Hematopoietic multipotent progenitor cell (in vitro differentiated cells): Measurements from ENCODE around the gene MAP3K3. TPM values are rescaled to one million over a fixed set of nuclear protein-coding genes. Genes with fewer than 3 reads are reported as not detected.

Experiments used
- small RNA-seq: library from RNA; depleted of rRNA; stranded (forward); fragments of <200 nt; gene quantifications from one replicate; pipeline ENCODE3, GENCODE V24; 2012
- total RNA-seq: library from RNA; depleted of rRNA; stranded (reverse); fragments of >200 nt; gene quantifications from one replicate; pipeline ENCODE4 v1.2.3, GENCODE V29; 2012

The MAP3K3 gene
- total RNA-seq, 1 donor: 68.1 TPM

Small RNAs within 50 kb of the gene (small RNA-seq; reads per million reads assigned to genes)
- gene RNU6-288P: not detected

Other genes with a start within 250 kb of the MAP3K3 start
- gene CYB561, start 176.1 kb upstream of the MAP3K3 start, total RNA-seq: 28.0 TPM
- gene ACE, start 145.4 kb upstream of the MAP3K3 start, total RNA-seq: 14.5 TPM
- not detected for gene KCNH6, start 99.1 kb upstream of the MAP3K3 start, total RNA-seq
- gene DCAF7, start 71.9 kb upstream of the MAP3K3 start, total RNA-seq: 81.9 TPM
- 7.8 TPM for gene TACO1, start 21.5 kb upstream of the MAP3K3 start, total RNA-seq
- gene LIMD2, start 77.7 kb downstream of the MAP3K3 start, total RNA-seq: 191 TPM
- gene STRADA, start 119.4 kb downstream of the MAP3K3 start, total RNA-seq: 42.0 TPM
- gene CCDC47, start 151.2 kb downstream of the MAP3K3 start, total RNA-seq: 25.3 TPM
- gene DDX42, start 151.8 kb downstream of the MAP3K3 start, total RNA-seq: 38.0 TPM
- gene PSMC5, start 205.0 kb downstream of the MAP3K3 start, total RNA-seq: 43.4 TPM
- 47.9 TPM for gene FTSJ3, start 205.2 kb downstream of the MAP3K3 start, total RNA-seq
- gene SMARCD2, start 220.3 kb downstream of the MAP3K3 start, total RNA-seq: 211 TPM